Stimulated activated CD4-positive, alpha-beta T cell treated with anti-CD3 and anti-CD28 coated beads, Interleukin-4, amount 100 ng/mL, for 4 hours (primary cell): ENCODE measurements around the gene SMTN.
"Not testable (repeated sequence)": the region's sequence is repeated elsewhere in the genome, so short reads cannot be mapped to it uniquely, and the experiment has no call there.

Experiments
- DNase-seq, 2 experiments: peaks; one replicate each; pipeline ENCODE4 v3.0.0-alpha.2; 2020

Gene SMTN

DNA sequence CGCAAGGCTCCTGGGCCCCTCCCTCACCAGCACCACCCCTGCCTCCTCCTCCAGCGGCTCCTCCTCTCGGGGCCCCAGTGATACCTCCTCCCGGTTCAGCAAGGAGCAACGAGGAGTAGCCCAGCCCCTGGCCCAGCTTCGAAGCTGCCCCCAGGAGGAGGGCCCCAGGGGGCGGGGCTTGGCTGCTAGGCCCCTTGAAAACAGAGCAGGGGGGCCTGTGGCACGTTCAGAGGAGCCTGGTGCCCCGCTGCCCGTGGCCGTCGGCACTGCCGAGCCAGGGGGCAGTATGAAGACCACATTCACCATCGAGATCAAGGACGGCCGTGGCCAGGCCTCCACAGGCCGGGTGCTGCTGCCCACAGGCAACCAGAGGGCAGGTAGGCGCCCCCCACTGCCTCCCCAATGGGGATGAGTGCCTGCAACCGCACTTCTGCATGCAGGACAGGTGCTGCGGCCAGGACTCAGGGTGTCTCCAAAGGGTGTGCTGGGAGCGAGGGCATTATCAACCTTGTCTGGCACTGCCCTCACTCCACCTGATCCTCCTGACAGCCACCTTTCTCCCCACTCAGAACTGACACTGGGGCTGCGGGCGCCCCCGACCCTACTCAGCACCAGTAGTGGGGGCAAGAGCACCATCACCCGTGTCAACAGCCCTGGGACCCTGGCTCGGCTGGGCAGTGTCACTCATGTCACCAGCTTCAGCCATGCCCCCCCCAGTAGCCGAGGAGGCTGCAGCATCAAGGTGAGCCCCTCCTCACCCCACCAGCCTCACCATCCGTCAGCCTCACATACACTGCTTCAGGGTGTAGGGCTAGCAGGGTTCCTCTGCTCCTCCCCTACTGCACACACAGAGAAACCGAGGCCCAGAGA, 10.2 kb downstream of the SMTN start:
- DNase-seq: no peak

DNA sequence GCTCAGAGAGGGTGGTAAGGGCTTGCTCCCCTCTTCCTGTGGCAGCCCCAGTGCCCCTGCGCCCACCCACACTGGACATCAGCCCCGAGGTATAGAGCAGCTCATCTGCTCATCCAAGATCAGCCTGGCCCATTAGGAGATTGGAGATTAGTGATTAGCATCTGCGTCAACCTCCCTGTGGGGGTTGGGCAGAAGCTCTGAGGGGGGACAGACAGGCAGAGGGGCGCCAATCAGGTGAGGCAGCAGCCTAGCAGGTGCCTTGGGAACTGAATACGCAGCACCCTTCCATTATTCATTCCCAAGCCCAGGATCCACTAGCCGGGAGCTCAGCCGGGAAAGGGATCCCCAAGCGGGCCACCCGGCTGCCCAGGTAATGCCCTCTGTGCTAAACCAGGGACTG, 11.0 kb downstream of the SMTN start:
- DNase-seq: no peak

DNA sequence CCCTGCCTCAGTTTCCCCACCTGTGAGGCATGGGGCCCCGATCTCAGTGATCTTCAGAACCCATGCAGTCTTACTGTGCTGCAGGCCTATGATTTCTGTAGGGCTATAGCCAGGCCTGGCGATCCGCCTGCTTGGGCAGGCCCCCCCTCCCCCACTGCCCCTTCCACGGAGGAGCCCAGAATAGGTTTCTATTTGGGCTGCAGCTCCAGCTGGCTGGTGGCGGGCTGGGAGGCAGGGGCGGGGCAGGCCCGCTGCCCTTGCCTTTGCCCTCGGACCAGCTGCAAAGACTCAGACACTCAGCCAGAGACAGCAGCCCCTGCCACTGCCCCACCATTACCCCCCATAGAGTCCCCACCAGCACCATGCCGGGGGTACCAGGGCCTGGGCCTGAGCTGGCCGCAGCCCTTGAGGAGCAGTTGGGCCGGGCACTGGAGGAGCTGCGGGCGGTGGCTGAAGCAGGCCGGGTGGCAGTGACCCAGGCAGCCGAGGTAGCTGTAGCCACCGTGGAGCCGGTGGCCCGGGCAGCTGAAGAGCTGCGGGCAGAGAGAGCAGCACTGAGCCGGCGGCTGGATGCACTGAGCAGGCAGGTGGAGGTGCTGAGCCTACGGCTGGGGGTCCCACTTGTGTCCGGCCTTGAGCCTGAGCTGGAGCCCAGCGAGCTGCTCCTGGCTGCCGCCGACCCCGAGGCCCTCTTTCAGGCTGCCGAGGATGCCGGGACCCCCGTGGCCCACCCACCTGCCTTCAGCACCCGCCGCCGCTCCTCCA, 12.2 kb downstream of the SMTN start:
- no peak for DNase-seq

DNA sequence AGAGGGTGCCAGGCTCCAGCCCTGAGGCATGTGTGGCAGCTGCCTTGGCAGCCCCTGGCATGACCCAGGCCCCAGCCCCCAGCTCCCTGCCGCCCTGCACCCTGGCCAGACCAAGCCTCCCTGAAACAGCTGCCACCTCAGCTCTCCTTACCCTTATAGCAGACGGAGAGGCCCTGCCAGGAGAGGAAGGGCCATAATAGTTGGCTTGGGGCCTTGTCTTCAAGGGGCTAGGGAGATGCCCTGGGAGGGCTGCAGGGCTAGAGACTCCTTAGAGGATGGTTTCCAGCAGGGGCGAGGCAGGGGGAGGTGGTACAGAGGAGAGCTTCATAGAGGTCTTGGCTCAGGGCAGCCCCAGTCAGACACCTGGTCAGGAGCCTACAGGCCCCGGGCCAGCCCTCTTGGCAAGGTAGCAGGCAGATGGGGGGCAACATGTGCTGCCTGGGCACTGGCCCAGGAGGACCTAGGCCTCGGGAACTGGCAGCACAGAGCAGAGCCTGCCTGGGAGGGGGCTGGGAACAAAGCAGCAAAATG, 13.0 kb downstream of the SMTN start:
- DNase-seq: no peak

DNA sequence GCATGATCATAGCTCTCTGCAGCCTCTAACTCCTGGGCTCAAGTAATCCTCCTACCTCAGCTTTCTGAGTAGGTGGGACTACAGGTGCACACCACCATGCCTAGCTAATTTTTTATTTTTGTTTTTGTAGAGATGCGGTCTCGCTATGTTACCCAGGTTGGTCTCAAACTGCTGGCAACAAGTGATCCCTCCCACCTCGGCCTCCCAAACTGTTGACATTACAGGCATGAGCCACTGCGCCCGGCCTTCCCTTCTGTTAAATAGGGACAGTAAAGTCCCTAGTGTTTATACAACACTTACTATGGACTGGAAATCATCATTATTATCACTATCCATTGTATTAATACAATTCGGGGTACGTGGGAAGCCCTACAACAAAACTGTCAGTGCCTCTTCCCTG, 13.6 kb downstream of the SMTN start:
- DNase-seq: no peak

DNA sequence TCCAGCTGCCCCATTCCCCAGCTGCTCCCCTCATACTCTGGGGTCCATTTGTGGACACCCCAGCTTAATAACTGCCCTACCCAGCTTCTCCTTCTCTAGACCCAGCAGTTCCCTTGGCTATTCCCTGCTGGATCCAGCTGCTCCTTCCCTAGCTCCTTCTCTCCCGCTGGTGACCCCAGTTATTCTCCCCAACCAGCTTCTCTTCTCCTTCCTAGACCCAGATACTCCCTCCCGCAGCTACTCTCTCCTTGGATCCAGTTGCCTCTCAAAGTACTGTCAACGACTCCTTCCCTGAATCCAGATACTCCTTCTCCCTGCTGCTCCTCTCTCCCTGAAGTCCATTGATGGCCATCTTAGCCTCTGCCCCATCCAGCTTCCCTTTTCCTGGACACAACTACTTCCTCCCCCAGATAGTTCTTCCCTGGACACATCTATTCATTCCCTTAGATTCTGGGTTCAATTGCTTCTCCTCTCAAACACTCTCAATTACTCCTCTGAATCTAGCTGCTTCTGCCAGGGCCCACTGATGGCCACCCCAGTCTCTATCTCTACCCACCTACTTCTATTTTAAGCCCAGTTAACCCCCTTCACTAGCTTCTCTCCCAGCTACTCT, 14.6 kb downstream of the SMTN start:
- no peak for DNase-seq

DNA sequence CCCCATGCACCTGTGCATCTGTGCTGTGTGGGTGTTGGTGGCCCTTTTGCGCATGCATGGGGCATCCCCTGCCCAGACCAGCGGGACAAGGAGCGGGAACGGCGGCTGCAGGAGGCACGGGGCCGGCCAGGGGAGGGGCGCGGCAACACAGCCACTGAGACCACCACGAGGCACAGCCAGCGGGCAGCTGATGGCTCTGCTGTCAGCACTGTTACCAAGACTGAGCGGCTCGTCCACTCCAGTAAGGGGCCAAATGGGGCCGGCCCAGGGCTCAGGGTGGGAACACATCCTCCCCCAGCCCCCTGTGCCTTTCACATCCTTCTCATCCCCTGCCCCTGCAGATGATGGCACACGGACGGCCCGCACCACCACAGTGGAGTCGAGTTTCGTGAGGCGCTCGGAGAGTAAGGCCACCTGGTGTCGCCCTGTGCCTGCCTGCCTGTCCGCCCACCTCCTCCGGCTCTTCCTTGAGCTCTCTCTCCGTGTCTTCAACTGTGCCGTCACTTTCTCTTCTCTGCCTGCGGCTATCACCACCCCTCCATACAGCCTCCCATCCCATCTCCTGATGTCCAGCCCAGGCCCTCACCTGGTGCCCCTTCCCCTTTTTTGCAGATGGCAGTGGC, 15.7 kb downstream of the SMTN start:
- no peak for DNase-seq

DNA sequence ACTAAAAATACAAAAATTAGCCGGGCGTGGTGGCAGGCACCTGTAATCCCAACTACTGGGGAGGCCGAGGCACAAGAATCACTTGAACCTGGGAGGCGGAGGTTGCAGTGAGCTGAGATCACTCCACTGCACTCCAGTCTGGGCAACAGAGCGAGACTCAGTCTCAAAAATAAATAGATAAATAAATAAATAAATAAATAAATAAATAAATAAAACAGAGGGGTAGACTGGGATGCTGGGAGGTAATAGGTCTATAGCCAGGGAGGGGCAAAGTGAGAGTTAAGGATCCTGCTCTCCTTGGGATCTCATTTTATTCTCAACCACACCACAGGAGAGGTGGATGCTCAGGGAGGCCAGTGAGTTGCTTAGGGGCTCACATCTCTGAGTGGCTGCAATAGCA, 16.4 kb downstream of the SMTN start:
- not testable (repeated sequence) for DNase-seq

DNA sequence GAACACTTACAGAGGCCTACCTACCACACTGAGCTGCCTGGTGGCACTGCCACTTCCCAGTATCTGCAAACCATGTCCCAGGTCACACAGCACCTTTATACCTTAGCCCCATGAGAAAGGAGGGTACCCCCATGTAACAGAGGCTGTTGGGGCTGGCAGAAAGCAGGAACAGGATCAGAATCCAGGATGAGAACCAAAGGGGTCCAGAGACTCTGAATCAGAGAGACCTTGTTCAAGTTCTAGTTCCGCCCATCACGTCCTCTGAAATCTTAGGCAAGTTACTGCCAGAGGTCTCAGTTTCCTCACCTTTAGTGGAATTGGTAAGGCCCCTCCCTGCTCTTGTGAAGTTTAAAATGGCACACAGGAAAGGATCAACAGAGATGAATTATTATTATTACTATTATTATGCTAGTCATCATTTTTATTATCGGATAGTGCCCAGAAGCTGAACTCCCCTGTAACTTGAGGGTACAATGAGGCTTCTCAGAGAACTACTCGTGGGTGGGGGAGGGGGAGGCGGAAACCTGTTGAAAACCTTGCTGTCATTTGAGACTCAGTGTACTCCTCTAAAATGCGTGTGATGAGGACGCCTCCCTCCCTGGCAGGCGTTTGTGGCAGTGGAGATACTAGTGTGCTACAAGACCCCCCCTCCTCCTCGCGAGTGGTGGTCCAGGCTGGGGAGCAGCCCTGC, 17.0 kb downstream of the SMTN start:
- DNase-seq: no peak

DNA sequence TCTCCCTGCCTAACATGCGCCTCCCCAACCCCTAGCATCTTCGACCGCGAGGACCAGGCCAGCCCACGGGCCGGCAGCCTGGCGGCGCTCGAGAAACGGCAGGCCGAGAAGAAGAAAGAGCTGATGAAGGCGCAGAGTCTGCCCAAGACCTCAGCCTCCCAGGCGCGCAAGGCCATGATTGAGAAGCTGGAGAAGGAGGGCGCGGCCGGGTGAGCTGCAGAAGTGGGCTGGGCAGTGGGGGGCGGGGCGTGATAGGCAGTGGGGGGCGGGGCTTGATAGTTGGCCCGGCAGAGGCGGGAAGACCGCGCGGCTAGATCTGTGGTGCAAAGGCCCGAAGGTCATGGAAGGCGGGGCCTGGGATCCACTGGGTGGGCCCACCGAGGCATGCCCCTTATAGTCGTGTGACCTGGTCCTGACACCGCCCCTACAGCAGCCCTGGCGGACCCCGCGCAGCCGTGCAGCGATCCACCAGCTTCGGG, 17.6 kb downstream of the SMTN start:
- DNase-seq: no peak

DNA sequence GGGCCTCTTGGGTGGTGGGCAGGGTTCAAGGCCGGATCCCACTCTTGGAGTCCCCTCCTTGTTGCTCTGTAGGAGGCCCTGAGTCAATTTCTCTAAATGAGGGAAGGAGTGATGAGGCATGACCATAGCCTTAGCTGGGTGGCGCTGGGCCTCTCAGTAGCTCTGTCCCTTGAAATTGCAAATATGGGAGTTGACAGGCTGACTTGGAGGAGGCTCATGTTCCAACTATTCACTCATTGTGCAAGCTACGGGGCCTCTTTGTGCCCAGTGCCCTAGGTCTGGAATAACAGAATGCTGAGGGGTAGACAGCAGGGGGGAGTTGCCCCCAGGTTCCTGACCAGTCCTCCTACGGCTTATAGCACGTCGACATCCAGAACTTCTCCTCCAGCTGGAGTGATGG, 18.3 kb downstream of the SMTN start:
- DNase-seq: no peak

DNA sequence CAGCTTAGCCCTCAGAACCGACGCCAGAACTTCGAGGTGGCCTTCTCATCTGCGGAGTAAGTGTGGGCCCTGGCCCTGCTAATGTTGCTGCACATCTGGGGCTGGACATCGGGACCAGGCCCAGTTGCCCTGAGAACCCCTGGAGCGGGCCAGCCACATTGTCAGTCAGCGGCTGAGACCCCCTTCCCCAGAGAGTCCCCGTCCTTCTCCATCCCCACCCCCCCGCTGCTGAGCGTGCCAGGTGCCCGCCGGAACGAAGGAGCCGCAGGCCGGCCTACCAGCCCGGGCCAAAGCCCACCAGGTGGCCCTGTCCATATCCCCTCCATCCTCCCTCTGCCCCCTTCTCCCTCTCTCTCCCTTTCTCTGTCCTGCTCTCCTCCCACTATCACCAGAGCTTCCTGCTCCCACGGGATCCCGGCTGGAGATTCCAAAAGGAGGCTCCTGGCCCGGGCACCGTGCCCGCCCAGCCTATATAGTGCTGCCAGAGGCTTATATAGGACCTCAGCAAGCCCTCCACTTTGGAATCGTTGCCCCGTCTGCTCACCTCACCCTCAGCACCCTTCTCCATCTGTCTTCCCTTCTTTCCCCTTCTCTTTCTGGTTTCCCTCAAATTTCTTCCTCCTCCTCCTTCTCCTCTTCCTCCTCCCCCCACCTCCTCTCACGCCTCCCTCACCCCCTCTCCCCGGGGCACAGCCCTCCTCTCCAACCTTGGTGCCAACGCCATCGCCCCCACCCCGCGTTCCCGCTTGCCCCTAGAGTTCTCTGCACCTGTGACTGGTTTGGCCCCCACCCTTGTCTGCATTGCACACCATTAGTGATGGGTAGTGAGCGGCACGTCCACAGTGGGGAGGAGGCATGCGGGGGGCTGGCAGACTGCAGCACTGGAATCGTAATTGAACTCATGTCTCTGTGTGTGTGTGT, 19.0 kb downstream of the SMTN start:
- no peak for DNase-seq

DNA sequence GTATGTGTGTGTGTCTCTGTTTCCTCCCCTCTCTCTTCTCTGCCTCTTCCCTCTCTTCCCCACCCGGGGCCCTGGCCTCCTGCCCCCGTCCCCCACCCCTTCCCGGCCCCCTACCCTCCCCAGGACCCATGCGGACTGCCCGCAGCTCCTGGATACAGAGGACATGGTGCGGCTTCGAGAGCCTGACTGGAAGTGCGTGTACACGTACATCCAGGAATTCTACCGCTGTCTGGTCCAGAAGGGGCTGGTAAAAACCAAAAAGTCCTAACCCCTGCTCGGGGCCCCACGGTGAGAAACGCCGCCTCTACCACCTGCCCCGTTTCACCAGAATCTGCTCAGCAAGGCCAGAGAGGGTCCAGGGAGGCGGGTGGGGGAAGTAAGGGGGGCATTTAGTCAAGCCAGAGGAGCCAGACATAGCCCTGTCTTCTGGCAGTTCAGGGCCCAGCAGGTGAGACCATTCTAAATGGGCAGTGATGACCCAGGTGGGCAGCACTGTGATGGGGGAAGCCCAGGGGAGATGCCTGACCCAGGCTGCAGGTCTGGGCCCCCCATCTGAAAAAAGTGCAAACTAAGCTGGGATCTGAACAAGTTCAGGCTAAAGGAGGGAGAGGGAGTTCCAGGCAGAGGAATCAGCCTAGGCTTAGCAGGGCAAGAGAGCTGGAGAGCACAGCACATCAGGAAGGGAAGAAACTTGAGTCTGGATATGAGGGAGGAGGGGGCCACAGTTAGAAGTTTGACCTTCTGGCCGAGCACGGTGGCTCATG, 19.8 kb downstream of the SMTN start:
- no peak for DNase-seq

DNA sequence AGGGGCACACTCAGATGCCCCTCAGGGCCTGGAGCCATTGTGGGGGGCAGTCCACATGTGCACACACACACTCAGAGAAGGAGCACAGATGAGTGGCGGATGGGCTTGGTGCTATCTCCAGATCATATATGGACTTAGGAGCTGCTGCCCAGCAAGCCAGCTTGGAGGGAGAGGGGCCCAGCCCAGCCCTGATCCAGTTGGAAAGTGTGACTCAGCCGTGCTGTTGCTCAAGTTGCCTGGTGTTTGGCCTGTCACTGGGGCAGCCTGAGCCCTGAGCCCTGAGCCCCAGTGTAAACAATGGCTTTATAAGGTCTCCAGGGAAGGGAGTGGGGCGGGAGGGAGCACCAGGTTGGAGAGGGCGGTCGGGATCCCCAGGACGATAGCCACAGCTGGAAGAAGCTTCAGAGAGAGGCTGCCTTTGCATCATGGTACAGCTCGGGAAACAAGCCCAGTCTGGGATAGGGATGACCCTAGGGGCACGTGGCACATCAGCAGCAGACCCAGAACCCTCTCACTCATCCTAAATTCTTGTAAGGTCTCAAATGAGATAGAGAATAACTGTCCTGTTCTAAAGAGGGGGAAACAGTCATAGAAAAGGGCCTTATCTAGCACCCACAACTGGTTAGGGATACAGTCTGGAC, 21.4 kb downstream of the SMTN start:
- DNase-seq: no peak

DNA sequence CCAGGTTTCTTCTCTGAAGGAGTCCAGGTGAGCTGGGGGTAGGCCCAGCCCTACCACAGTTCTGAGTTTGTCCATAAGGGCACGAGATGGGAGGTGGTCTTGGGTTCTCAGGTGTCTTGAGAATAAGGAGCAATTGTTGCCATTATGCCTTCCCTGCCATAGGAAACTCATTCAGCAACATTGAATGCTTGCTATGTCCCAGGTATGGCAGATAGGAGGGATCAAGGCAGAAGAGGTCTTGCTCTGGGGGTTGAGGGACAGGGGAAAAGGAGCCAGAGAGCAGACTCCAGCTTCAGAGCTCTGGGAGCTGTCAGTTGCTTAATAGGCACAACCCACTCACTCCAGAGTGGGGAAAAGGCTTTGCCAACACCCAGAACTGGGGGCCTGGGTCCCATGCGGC, 22.0 kb downstream of the SMTN start:
- no peak for DNase-seq

DNA sequence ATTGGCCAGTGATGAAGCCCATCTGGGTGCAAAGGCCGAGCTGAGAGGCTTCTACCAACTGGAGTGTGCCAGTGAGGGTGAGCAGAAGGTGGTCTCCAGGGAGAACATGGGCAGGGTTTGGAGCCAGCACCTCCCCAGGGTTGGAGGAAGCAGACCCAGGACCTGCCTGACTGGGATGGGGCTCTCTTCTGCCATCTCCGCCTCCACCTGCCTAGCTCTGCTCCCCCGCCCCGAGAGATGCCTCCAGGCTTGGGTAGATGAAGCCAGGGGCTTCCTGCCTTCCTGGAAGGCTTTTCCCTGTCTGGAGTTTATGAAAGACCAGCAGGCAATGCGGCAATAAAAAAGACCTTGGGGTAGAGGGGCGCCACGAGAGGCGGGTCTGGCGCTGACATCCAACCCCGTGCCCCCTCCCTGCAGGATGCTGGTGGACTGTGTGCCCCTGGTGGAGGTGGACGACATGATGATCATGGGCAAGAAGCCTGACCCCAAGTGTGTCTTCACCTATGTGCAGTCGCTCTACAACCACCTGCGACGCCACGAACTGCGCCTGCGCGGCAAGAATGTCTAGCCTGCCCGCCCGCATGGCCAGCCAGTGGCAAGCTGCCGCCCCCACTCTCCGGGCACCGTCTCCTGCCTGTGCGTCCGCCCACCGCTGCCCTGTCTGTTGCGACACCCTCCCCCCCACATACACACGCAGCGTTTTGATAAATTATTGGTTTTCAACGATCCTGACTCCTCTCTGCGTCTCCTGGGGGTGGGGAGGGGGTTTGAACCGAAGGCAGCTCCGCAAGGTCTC, 23.0 kb downstream of the SMTN start:
- DNase-seq: no peak

DNA sequence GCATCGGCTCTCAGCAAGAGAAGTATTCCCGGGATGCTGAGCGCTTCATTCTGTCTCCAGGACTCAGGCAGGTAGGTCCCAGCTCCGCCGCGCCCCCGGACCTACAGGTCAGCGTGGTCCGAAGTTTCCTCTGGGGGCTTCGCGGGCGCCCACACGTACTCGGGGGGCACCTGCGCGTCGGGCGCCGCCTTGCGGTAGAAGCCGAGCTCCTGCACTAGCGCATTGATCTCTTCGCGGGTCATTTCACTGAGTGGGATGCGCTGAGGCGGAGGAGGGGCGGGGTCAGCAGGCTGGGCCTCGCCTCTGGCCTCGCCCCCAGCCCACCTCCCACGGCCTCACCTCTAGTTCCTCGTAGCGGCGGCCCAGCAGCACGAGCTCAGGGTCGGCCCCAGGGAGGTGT, 23.8 kb downstream of the SMTN start:
- DNase-seq: no peak

DNA sequence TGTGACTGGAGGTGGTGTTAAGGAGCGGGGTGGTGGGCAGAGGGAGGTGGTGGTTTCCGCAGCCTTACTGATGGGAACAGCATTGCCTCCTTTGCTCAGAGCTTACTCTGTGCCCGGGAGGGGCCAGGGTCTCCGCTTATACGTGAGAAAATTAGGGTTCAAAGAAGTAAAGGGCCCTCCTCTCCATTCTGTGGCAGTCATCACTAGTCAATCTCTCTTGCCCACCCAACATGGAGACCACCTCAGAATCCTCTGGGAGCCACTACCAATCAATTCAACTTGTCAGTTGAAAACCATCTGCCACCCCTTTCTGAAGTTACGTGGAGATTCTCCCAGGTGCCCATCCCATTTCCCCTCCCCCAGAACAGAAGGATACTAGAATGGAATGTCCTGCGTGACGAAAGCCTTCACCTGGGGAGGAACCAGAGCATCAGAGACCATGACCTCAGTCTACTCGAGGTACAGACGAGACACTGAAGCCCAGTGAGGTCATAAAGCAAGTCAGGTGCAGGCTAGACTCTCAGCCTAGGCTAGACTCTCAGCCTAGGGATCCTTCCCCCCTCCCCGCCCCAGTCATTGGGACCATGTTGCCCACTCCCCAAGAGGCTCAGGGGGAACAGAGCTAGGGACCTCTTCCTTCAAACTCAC, 24.3 kb downstream of the SMTN start:
- DNase-seq: no peak
